Measurements from ENCODE around the gene PRDM2.

The PRDM2 gene

GRCh38 chr1:13792419-13792818, 92.4 kb downstream of the PRDM2 start:
- DNase-seq (ENCODE audit: low read depth in 2 of 2), result no peak

- no peak for DNase-seq (ENCODE audit: low read depth in 2 of 2)
These were observed 93.2 kb downstream of the PRDM2 start for GRCh38 chr1:13793088-13793730.

- no peak for DNase-seq (ENCODE audit: low read depth in 2 of 2)
These were observed 94.5 kb downstream of the PRDM2 start for GRCh38 chr1:13794231-13795187.

DNA sequence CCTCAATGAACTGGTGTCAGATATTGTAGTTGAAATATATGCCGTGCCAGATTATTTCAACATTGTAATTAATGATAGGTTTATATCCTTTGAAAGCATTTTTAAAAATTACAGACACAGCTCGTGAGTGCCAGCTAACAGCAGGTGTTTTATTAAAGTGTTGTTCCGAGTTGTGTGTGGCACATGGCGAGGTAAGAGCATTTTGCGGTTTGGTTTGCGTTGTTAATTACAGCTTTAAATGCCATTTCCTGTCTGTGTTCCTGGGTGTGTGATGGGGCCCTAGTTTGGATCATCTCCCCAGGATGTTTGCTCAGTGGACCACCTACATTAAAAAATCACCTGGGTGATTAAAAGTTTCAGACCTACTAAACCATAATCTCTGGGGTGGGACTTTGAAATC, 97.4 kb downstream of the PRDM2 start:
- DNase-seq (ENCODE audit: low read depth in 2 of 2), result no peak

DNA sequence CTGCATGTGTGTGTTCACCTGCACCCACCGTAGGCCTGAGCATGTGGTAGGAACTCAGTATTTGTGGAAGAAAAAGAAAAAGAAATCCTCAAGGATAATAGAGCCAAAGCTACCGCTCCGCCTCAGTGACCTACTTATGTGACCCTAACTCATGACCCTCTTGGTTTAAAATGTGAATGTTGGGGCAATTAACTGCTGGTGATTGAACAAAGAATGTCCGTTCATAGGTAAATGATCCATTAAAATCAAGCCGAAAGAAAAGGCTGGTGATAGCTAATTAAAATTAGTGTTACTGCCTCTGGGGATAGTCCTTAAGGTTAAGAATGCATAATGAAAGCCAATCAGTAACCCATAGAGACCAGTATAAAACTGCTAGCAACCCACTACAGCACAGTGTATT, 98.1 kb downstream of the PRDM2 start:
- no peak for DNase-seq (ENCODE audit: low read depth in 2 of 2)

DNA sequence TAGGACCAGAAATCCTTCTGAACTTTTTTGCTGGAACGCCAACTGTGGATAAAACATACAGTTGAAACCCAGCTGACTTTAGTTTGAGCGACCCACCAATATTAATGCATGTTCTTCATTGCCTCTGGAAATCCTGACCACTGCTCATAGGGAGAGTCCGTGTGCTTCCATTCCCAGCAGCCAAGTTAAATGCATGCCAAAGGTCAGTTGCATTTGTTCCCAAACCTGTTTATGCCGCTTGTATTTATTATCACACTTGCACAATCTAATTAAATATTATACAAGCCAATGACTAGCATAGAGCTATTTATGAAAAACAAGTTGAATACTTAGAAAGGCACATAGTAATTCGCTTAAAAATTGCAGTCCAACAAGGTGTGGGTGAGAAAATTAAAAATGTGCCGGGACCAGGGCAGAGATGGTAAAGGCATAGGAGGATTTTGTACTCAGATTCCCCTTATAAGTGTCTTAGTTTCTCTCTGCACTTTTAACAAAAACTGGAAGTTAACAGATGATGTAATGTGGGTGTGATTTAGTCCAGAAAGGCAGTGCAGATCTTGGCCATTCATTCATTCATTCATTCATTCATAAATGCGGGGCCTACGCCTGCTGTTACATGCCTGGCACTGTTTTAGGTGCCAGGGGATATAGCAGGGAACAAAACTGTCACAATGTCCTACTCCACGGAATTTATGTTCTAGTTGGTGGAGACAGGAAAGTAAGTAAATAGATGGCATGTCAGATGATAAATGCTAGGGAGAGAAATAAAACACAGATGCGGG, 99.7 kb downstream of the PRDM2 start:
- no peak for DNase-seq (ENCODE audit: low read depth in 2 of 2)

- DNase-seq (ENCODE audit: low read depth in 2 of 2), result no peak
These were observed 101.2 kb downstream of the PRDM2 start for GRCh38 chr1:13801232-13801631.

GRCh38 chr1:13801655-13802486, 101.9 kb downstream of the PRDM2 start:
- DNase-seq (ENCODE audit: low read depth in 2 of 2), result no peak

DNA sequence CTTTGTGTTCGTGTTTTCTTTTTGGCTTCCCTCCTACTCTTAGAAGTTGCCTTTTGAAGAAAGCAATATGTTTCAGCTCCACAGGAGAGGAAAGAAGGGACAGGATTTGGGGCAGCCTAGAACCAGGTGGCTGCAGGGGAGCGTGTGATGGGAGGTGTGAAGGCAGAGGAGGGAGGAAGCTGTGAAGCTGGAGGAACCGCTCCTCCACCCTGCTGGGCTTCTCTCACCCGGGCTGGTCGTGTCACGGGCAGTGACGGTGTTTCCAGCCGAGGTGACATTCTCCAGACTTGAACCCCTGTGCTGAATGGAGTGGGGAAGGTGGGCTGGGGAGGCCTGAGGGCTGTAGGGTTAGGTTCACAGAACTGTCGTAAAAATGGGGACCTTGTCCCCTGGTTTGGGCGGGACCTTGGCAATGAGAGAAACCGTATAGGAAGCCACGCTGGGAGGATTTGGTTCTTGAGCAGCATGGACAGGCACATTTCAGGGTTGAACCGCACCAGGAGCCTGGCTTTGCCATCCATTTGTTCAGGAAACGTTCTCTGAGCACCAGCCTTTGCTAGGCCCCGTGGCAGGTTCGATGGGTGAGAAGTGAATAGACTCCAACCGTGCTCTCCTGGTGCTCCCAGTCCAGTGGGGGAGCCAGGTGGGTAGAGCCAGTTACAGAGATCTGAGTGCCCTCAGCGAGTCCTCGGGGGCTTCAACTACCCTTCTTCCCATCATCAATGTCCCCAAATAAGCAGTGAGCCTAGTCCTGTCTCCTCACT, 103.0 kb downstream of the PRDM2 start:
- DNase-seq (ENCODE audit: low read depth in 2 of 2), result no peak

DNA sequence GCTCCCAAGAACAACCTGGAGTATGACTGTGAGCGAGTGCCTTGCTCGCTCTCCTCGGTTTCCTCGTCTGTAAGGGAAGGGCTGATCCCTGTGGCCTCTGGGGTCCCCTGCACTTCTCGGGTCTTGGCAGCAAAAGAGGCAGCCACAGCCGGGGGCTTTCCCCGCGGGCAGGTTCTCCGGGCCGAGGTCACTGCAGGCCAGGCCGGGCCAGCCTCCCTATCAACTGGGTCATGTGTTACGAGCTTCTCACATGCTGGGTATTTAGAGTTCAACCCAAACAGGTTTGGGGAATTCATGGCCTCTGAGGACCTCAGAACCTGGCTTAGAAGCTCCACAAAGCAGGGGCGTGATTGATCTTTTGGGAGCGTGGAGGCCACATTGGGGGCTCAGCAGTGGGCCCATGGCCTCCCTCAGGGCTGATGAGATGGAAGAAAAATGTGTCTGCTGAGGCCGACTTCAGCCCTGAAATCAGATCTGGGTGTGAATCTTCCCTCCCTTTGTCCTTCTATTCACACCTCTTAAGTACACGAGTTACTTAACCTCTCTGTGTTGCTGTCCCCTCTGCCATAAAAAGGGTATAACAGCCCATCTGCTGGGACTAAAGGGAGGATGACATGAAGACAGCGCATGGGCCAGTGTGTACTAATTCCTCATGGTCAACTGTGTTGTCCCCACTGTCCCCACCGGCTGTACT, 103.7 kb downstream of the PRDM2 start:
- no peak for DNase-seq (ENCODE audit: low read depth in 2 of 2)

GRCh38 chr1:13804240-13804633, 104.2 kb downstream of the PRDM2 start:
- no peak for DNase-seq (ENCODE audit: low read depth in 2 of 2)

DNA sequence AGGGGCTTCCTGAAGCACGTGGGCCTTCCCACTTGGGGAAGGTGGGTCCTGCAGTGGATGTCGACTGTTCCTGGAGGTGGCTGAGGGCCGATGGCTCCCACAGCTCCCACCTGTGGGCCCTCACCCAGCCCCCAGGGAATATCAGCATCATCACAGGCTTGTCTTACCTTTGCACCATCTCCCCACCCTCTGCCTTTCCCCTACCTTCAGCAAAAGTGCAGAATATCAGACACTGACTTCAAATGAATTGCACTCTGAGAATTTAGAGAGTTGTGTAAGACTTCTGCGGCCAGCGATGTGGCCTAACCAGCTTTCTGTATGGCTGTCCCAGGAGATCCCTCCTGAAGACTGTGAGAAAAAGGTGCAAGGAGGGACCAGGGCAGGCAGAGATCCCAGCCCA, 105.4 kb downstream of the PRDM2 start:
- DNase-seq (ENCODE audit: low read depth in 2 of 2), result no peak

DNA sequence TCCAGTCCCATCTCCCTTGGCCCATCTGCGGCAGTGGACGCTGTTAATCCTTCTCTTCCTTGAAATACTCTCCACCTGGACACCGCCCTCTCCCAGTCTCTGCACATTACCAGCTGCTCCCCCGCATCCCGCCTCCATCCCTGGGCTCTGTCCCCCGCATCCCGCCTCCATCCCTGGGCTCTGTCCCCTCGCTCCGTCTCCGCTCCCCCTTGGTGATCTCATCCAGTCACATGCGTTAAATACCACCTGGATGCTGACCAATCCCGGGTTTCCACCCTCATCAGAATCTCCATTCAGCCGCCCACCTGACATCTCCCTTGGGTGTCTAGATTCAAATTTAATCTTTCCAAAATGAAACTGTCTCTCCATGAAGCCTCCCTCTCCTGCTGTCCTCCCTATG, 106.1 kb downstream of the PRDM2 start:
- no peak for DNase-seq (ENCODE audit: low read depth in 2 of 2)

- no peak for DNase-seq (ENCODE audit: low read depth in 2 of 2)
These were observed 107.2 kb downstream of the PRDM2 start for GRCh38 chr1:13807209-13807608.

- DNase-seq (ENCODE audit: low read depth in 2 of 2), result no peak
These were observed 108.7 kb downstream of the PRDM2 start for GRCh38 chr1:13808729-13809131.

DNA sequence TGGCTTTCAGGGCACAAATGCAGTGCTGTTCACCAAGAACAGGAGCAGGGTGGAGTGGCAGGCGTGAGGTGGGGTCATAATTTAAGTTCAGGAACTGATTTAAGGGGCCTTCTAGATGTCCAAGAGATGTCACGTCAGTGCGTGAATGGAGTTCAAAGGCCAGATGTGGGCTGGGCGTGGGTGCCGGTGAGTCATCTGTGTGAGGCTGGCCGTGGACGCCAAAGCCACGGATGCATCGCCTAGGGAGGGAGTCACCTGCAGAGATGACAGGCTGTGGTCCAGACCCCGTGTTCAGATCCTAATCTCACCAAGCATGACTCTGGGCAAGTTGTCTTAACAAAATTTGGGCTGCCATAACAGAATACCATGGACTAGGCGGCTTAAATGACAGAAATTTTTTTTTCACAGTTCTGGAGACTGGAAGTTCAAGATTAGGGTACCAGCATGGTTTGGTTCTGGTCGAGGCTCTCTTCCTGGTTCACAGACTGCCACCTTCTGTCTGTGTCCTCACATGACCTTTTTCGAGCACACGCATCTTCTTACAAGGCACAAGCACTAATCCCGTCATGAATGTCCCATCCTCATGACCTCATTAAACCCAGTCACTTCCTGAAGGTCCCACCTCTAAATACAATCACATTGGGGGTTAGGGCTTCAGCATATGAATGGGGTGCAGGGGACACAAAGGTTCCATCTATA, 109.6 kb downstream of the PRDM2 start:
- DNase-seq (ENCODE audit: low read depth in 2 of 2), result peak in 1 of 2 donors; percentile 17

GRCh38 chr1:13812456-13813397, 112.7 kb downstream of the PRDM2 start:
- DNase-seq (ENCODE audit: low read depth in 2 of 2), result no peak

GRCh38 chr1:13813398-13814012, 113.5 kb downstream of the PRDM2 start:
- DNase-seq (ENCODE audit: low read depth in 2 of 2), result peak; percentile 42 to 43
